T-helper 2 cell treated with Interferon-gamma antibody and Interleukin-4, amounts not matched to agents 5 μg/mL and 100 μg/mL, for 36 hours (primary cell): Measurements from ENCODE around the gene LZIC.

Experiments used
- DNase-seq: peaks from one replicate; pipeline ENCODE4 v3.0.0; 2021; ENCODE audit warnings: low spot score
- H3K27ac Mint-ChIP-seq: one replicate; pipeline ENCODE4 v1.8.0; 2021; ENCODE audit warnings: mild to moderate bottlenecking, mixed read lengths
- H3K27me3 Mint-ChIP-seq: one replicate; pipeline ENCODE4 v1.8.0; 2021; ENCODE audit warnings: low read depth, mixed read lengths
- H3K36me3 Mint-ChIP-seq: one replicate; pipeline ENCODE4 v1.8.0; 2021; ENCODE audit warnings: low read depth, mixed read lengths
- H3K4me1 Mint-ChIP-seq: one replicate; pipeline ENCODE4 v1.8.0; 2021; ENCODE audit warnings: low read depth, mixed read lengths
- H3K4me3 Mint-ChIP-seq: one replicate; pipeline ENCODE4 v1.8.0; 2022; ENCODE audit warnings: mild to moderate bottlenecking, moderate library complexity, mixed read lengths
- H3K9me3 Mint-ChIP-seq: one replicate; pipeline ENCODE4 v1.8.0; 2021; ENCODE audit warnings: mixed read lengths

LZIC gene

GRCh38 chr1:9886092-9886742 is 57.0 kb downstream of the LZIC start:
- DNase-seq = no peak
- Mint-ChIP-seq H3K9me3 (no peaks in the 10 kb centered on the region), H3K36me3 (no peaks in the 10 kb centered on the region), H3K27ac (no peak overlapping the region), H3K4me1 (peaks cover 12% of the 10 kb centered on the region), H3K4me3 (no peak overlapping the region), H3K27me3 (no peaks in the 10 kb centered on the region)

- H3K27ac Mint-ChIP-seq = no peak overlapping the region
- no peaks in the 10 kb centered on the region for H3K36me3 Mint-ChIP-seq
- peaks cover 12% of the 10 kb centered on the region for H3K4me1 Mint-ChIP-seq
Measured at GRCh38 chr1:9884805-9885204, 58.4 kb downstream of the LZIC start.

GRCh38 chr1:9883585-9884449 is 59.4 kb downstream of the LZIC start:
- no peak overlapping the region for H3K27ac Mint-ChIP-seq
- H3K36me3 Mint-ChIP-seq = no peaks in the 10 kb centered on the region
- H3K9me3 Mint-ChIP-seq = no peaks in the 10 kb centered on the region
- peaks cover 12% of the 10 kb centered on the region for H3K4me1 Mint-ChIP-seq
- H3K27me3 Mint-ChIP-seq = no peaks in the 10 kb centered on the region
- H3K4me3 Mint-ChIP-seq = no peak overlapping the region
- DNase-seq = no peak

More at GRCh38 chr1:9884805-9885204, 58.4 kb downstream of the LZIC start:
- H3K27me3 Mint-ChIP-seq = no peaks in the 10 kb centered on the region
- H3K4me3 Mint-ChIP-seq = no peak overlapping the region
- DNase-seq = no peak
- no peaks in the 10 kb centered on the region for H3K9me3 Mint-ChIP-seq

- Mint-ChIP-seq H3K27ac (no peak overlapping the region), H3K36me3 (no peaks in the 10 kb centered on the region), H3K27me3 (no peaks in the 10 kb centered on the region), H3K4me1 (peaks cover 12% of the 10 kb centered on the region), H3K4me3 (no peak overlapping the region), H3K9me3 (no peaks in the 10 kb centered on the region)
- no peak for DNase-seq
Measured at GRCh38 chr1:9882945-9883303, 60.3 kb downstream of the LZIC start.

- peaks cover 12% of the 10 kb centered on the region for H3K4me1 Mint-ChIP-seq
- no peaks in the 10 kb centered on the region for H3K9me3 Mint-ChIP-seq
- H3K4me3 Mint-ChIP-seq = no peak overlapping the region
- no peak for DNase-seq
- no peaks in the 10 kb centered on the region for H3K27me3 Mint-ChIP-seq
- no peaks in the 10 kb centered on the region for H3K36me3 Mint-ChIP-seq
- H3K27ac Mint-ChIP-seq = peak overlapping the region; percentile 69
Measured at GRCh38 chr1:9882296-9882944, 60.8 kb downstream of the LZIC start.

GRCh38 chr1:9881838-9882249 is 61.3 kb downstream of the LZIC start:
- Mint-ChIP-seq H3K9me3 (no peaks in the 10 kb centered on the region), H3K4me1 (peaks cover 12% of the 10 kb centered on the region), H3K36me3 (no peaks in the 10 kb centered on the region), H3K4me3 (no peak overlapping the region), H3K27ac (peak overlapping the region; percentile 69), H3K27me3 (no peaks in the 10 kb centered on the region)
- no peak for DNase-seq
